Neural cell (in vitro differentiated cells): ENCODE measurements around the gene OTOP3. TPM values are rescaled to one million over a fixed set of nuclear protein-coding genes. Genes with fewer than 3 reads are reported as not detected.

ENCODE experiments used
- H2AFZ ChIP-seq: fragments of 200-600, 300-800 bp; sonication (generic), shearing (Covaris generic); 2 replicates; pipeline ENCODE4 v1.6.0; 2014; ENCODE audit warnings: low read depth, mild to moderate bottlenecking, antibody characterized with exemption, low read length, moderate library complexity
- H3F3A ChIP-seq: fragments of 200-600 bp; shearing (Covaris generic); 2 replicates; pipeline ENCODE4 v1.6.1; 2016; ENCODE audit warnings: mild to moderate bottlenecking, moderate library complexity, mixed read lengths, antibody characterized with exemption, low read length; ENCODE audit not compliant: insufficient read depth, poor library complexity, severe bottlenecking
- H3K27ac ChIP-seq: fragments of 200-600, 300-800 bp; sonication (generic), shearing (Covaris generic); 2 replicates; pipeline ENCODE4 v1.5.1; 2014; ENCODE audit warnings: mild to moderate bottlenecking, low read length, moderate library complexity
- H3K27me3 ChIP-seq: fragments of 300-800, 200-600 bp; sonication (generic), shearing (Covaris generic); 2 replicates; pipeline ENCODE4 v1.6.0; 2014; ENCODE audit warnings: mild to moderate bottlenecking, low read depth, low read length, moderate library complexity; ENCODE audit not compliant: insufficient read depth
- H3K36me3 ChIP-seq: fragments of 300-800, 200-600 bp; sonication (generic), shearing (Covaris generic); 2 replicates; pipeline ENCODE4 v1.5.1; 2014; ENCODE audit warnings: mild to moderate bottlenecking, antibody characterized with exemption, low read length, moderate library complexity; ENCODE audit not compliant: insufficient read depth
- H3K4me2 ChIP-seq: fragments of 300-800, 200-600 bp; sonication (generic), shearing (Covaris generic); 2 replicates; pipeline ENCODE4 v1.6.0; 2014; ENCODE audit warnings: mild to moderate bottlenecking, low read length
- H3K4me3 ChIP-seq: fragments of 300-800, 200-600 bp; sonication (generic), shearing (Covaris generic); 2 replicates; pipeline ENCODE4 v1.5.1; 2014; ENCODE audit warnings: mild to moderate bottlenecking, low read length, moderate library complexity
- H3K79me2 ChIP-seq: fragments of 200-600 bp; shearing (Covaris generic); replicated peaks from 2 replicates; pipeline ENCODE4 v1.6.0; 2014; ENCODE audit warnings: mild to moderate bottlenecking, low read length, moderate library complexity; ENCODE audit not compliant: insufficient read depth
- H3K9ac ChIP-seq: fragments of 300-800, 200-600 bp; sonication (generic), shearing (Covaris generic); 2 replicates; pipeline ENCODE4 v1.6.1; 2016; ENCODE audit warnings: mild to moderate bottlenecking, low read length, mixed read lengths
- H3K9me2 ChIP-seq: fragments of 200-600 bp; shearing (Covaris generic); 2 replicates; pipeline ENCODE4 v1.6.1; 2016; ENCODE audit warnings: mild to moderate bottlenecking, low read length, mixed read lengths; ENCODE audit not compliant: insufficient read depth
- H3K9me3 ChIP-seq: fragments of 200-600, 300-800 bp; sonication (generic), shearing (Covaris generic); 2 replicates; pipeline ENCODE4 v1.6.1; 2016; ENCODE audit warnings: mild to moderate bottlenecking, mixed run types, low read length, moderate library complexity, mixed read lengths
- H4K20me1 ChIP-seq: fragments of 200-600 bp; shearing (Covaris generic); 2 replicates; pipeline ENCODE4 v1.6.1; 2016; ENCODE audit warnings: mild to moderate bottlenecking, mixed run types; ENCODE audit not compliant: insufficient read depth
- CTCF ChIP-seq: fragments of 450-650 bp; IDR thresholded peaks from 2 replicates; pipeline ENCODE4 v1.5.1; 2014; ENCODE audit warnings: antibody characterized with exemption, mild to moderate bottlenecking, moderate library complexity; ENCODE audit not compliant: poor library complexity, severe bottlenecking
- EP300 ChIP-seq: fragments of 450-650 bp; conservative IDR thresholded peaks from 2 replicates; pipeline ENCODE4 v1.6.1; 2014; ENCODE audit warnings: antibody characterized with exemption, mild to moderate bottlenecking, moderate library complexity; ENCODE audit not compliant: poor library complexity, severe bottlenecking
- EZH2 ChIP-seq: fragments of 200-600, 300-800 bp; shearing (Covaris generic), sonication (generic); IDR thresholded peaks from 2 replicates; pipeline ENCODE4 v1.6.1; 2014; ENCODE audit warnings: antibody characterized with exemption, low read length, borderline replicate concordance, mild to moderate bottlenecking; ENCODE audit not compliant: insufficient read depth, poor library complexity, severe bottlenecking
- MXI1 ChIP-seq: fragments of 450-650 bp; conservative IDR thresholded peaks from 2 replicates; pipeline ENCODE4 v1.6.1; 2014; ENCODE audit warnings: antibody characterized with exemption, mild to moderate bottlenecking; ENCODE audit not compliant: poor library complexity, severe bottlenecking
- POLR2AphosphoS5 ChIP-seq: IDR thresholded peaks from 2 replicates; pipeline ENCODE4 v1.6.1; 2012
- RAD21 ChIP-seq: fragments of 450-650 bp; conservative IDR thresholded peaks from 2 replicates; pipeline ENCODE4 v1.6.1; 2014; ENCODE audit warnings: antibody characterized with exemption, mild to moderate bottlenecking, moderate library complexity
- REST ChIP-seq: IDR thresholded peaks from 2 replicates; pipeline ENCODE4 v1.6.1; 2012; ENCODE audit warnings: borderline replicate concordance
- polyA plus RNA-seq: library from polyadenylated mRNA; depleted of rRNA; stranded (reverse); fragments of >200 nt; gene quantifications from 2 replicates; pipeline ENCODE4 v1.2.3, GENCODE V29; 2014

The OTOP3 gene
- polyA plus RNA-seq, 1 donor from 2014 or later = not detected

- peaks cover 84% of the 10 kb centered on the region for H3K27me3 ChIP-seq
These were observed 2.7 kb downstream of the OTOP3 start for GRCh38 chr17:74938194-74938950.

GRCh38 chr17:74939534-74939933 lies 3.8 kb downstream of the OTOP3 start:
- Histone ChIP-seq H3K79me2 (no peaks in the 10 kb centered on the region), H3K4me2 (no peak overlapping the region), H4K20me1 (no peaks in the 10 kb centered on the region), H3K9ac (no peak overlapping the region), H3K9me3 (no peaks in the 10 kb centered on the region), H3K4me3 (no peak overlapping the region), H3K27me3 (peaks cover 72% of the 10 kb centered on the region), H2AFZ (no peak overlapping the region), H3K27ac (no peak overlapping the region), H3K9me2 (no peaks in the 10 kb centered on the region), H3F3A (no peaks in the 10 kb centered on the region), H3K36me3 (no peaks in the 10 kb centered on the region)
- TF ChIP-seq CTCF = no peak

More at GRCh38 chr17:74938194-74938950, 2.7 kb downstream of the OTOP3 start:
- H2AFZ ChIP-seq = no peak overlapping the region
- no peak overlapping the region for H3K27ac ChIP-seq
- H3K9me2 ChIP-seq = no peaks in the 10 kb centered on the region
- TF ChIP-seq EP300 = no peak
- TF ChIP-seq REST = no peak
- TF ChIP-seq MXI1 = no peak
- TF ChIP-seq POLR2AphosphoS5 = no peak
- no peak for TF ChIP-seq CTCF
- TF ChIP-seq RAD21 = no peak
- no peak for TF ChIP-seq EZH2
- no peaks in the 10 kb centered on the region for H3K36me3 ChIP-seq
- H4K20me1 ChIP-seq = no peaks in the 10 kb centered on the region
- no peaks in the 10 kb centered on the region for H3K9me3 ChIP-seq
- H3K9ac ChIP-seq = no peak overlapping the region
- no peak overlapping the region for H3K4me2 ChIP-seq
- H3F3A ChIP-seq = no peaks in the 10 kb centered on the region
- H3K79me2 ChIP-seq = no peaks in the 10 kb centered on the region
- no peak overlapping the region for H3K4me3 ChIP-seq
